Central memory CD8-positive, alpha-beta T cell (primary cell): ENCODE data around the gene PTPRCAP.

ENCODE experiments used
- ATAC-seq: fragments of 150-1000 bp; cut with Tn5 transposase; replicated peaks from 2 replicates; pipeline ENCODE4 v1.10.0; 2022; ENCODE audit warnings: mild to moderate bottlenecking, moderate FRiP score, moderate number of reproducible peaks; ENCODE audit not compliant: poor library complexity, severe bottlenecking; ENCODE audit errors: extremely low read depth
- DNase-seq, 2 donors: peaks; one replicate each; pipeline ENCODE4 v3.0.0; 2021; ENCODE audit warnings: low spot score in 2 of 2
- H3K27ac Mint-ChIP-seq: one replicate; pipeline ENCODE4 v1.8.0; 2022; ENCODE audit warnings: low read depth, mild to moderate bottlenecking, moderate library complexity, mixed read lengths
- H3K27me3 Mint-ChIP-seq: one replicate; pipeline ENCODE4 v1.8.0; 2022; ENCODE audit warnings: mixed read lengths
- H3K36me3 Mint-ChIP-seq: one replicate; pipeline ENCODE4 v1.8.0; 2022; ENCODE audit warnings: mild to moderate bottlenecking, moderate library complexity, mixed read lengths; ENCODE audit not compliant: insufficient read depth
- H3K4me1 Mint-ChIP-seq: one replicate; pipeline ENCODE4 v1.8.0; 2022; ENCODE audit warnings: mixed read lengths
- H3K4me3 Mint-ChIP-seq: one replicate; pipeline ENCODE4 v1.8.0; 2022; ENCODE audit warnings: mild to moderate bottlenecking, moderate library complexity, mixed read lengths
- H3K9me3 Mint-ChIP-seq: one replicate; pipeline ENCODE4 v1.8.0; 2022; ENCODE audit warnings: mixed read lengths

Gene PTPRCAP

GRCh38 chr11:67396587-67397389 lies 40.7 kb downstream of the PTPRCAP start:
- H3K27ac Mint-ChIP-seq, result peak overlapping the region; percentile 84
- ATAC-seq (no peak), DNase-seq (no peak)
- H3K27me3 Mint-ChIP-seq, result no peaks in the 10 kb centered on the region
- H3K4me3 Mint-ChIP-seq, result peak overlapping the region; percentile 57
- peaks cover 48% of the 10 kb centered on the region for H3K4me1 Mint-ChIP-seq
- no peaks in the 10 kb centered on the region for H3K9me3 Mint-ChIP-seq
- H3K36me3 Mint-ChIP-seq, result peaks cover 30% of the 10 kb centered on the region

- peaks cover 33% of the 10 kb centered on the region for H3K36me3 Mint-ChIP-seq
- H3K4me3 Mint-ChIP-seq, result no peak overlapping the region
- DNase-seq (no peak), ATAC-seq (no peak)
- no peaks in the 10 kb centered on the region for H3K27me3 Mint-ChIP-seq
- no peak overlapping the region for H3K27ac Mint-ChIP-seq
- H3K9me3 Mint-ChIP-seq, result no peaks in the 10 kb centered on the region
- H3K4me1 Mint-ChIP-seq, result peaks cover 52% of the 10 kb centered on the region
Observed at GRCh38 chr11:67396259-67396581, 41.3 kb downstream of the PTPRCAP start.

GRCh38 chr11:67395555-67396258 lies 41.8 kb downstream of the PTPRCAP start:
- no peaks in the 10 kb centered on the region for H3K9me3 Mint-ChIP-seq
- H3K36me3 Mint-ChIP-seq, result peaks cover 34% of the 10 kb centered on the region
- H3K4me1 Mint-ChIP-seq, result peaks cover 54% of the 10 kb centered on the region
- H3K27ac Mint-ChIP-seq, result no peak overlapping the region
- ATAC-seq (no peak), DNase-seq (no peak)
- H3K27me3 Mint-ChIP-seq, result no peaks in the 10 kb centered on the region
- H3K4me3 Mint-ChIP-seq, result no peak overlapping the region

DNA sequence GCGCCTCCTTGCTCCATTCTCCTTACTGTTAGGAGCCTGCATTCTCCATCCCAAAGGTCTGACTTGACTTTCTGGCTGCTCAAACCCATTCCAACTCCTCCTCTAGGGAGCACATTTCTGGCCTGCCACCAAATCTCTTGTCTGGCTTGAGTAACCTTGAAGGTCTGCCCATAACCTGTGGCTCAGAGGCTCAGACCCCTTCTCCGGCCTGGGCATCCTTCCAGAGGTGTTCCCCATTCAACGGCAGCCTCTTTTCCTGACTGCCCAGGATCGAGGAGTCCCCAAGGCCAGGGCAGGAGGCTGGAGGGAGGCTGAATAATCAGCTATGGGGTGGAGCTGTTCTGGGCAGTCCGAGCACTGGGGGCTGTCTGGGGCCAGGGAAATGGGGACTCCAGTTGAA lies 43.5 kb downstream of the PTPRCAP start:
- ATAC-seq, result no peak
- Mint-ChIP-seq H3K9me3 (no peaks in the 10 kb centered on the region), H3K4me3 (peak overlapping the region; percentile 85), H3K27me3 (no peaks in the 10 kb centered on the region), H3K27ac (peak overlapping the region; percentile 12), H3K4me1 (peaks cover 60% of the 10 kb centered on the region), H3K36me3 (peaks cover 26% of the 10 kb centered on the region)
- DNase-seq, result no peak

- Mint-ChIP-seq H3K36me3 (peaks cover 22% of the 10 kb centered on the region), H3K4me1 (peaks cover 62% of the 10 kb centered on the region), H3K4me3 (peak overlapping the region; percentile 85), H3K27me3 (no peaks in the 10 kb centered on the region), H3K27ac (peak overlapping the region; percentile 12), H3K9me3 (no peaks in the 10 kb centered on the region)
- no peak for ATAC-seq
- DNase-seq, result no peak
Observed at GRCh38 chr11:67393437-67393836, 44.0 kb downstream of the PTPRCAP start.

GRCh38 chr11:67392183-67392715 lies 45.2 kb downstream of the PTPRCAP start:
- peaks cover 56% of the 10 kb centered on the region for H3K4me1 Mint-ChIP-seq

DNA sequence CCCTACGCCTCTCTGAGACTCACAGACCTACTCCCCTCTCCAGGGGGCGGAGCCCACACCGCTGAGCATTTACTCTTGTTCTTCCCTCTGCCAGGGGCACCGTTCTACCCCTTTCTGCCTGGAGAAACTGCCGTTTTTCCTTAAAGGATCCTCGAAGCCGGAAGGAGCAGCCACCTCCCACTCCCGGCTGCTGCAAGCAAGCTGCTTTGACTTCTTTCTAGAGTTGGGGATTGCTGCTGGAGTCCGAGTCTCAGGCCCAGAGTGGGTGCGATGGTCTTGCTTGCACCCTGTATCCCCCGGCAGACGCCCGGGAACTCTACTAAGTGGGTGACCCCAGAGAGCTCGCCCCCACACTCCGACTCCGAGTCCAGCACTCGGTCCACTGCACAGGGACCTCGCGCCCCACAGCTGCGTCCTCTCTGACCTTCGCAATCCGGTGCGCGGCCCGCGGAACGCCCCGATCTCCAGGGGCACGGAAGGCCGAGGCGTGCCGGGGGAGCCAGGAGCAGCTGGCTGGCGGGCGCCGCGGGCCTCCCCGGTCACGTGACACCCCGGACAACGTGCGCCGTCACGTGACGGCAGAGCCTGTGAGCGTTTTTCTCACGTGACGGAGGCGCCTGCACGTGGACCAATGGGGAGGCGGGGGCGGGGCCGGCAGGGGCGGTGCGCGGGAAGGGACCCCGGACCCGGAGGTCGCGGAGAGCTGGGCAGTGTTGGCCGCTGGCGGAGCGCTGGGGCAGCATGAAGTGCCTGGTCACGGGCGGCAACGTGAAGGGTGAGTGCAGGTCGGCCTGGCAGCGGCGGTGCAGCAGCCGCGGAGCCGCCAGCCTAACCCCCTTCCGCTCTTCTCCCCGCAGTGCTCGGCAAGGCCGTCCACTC lies 45.9 kb downstream of the PTPRCAP start, which contains the start of gene RAD9A:
Gene RAD9A, plus strand, starts transcription at position 683 of the 879 bp plus-strand sequence. Its CDS starts 59 bp downstream, at position 742.
- Mint-ChIP-seq H3K36me3 (peaks cover 11% of the 10 kb centered on the region), H3K4me1 (peaks cover 50% of the 10 kb centered on the region), H3K9me3 (no peaks in the 10 kb centered on the region), H3K27ac (peak within 1 kb of the TSS; percentile 69), H3K4me3 (peak within 1 kb of the TSS; percentile 85), H3K27me3 (no peaks in the 10 kb centered on the region)
- DNase-seq, result peak; percentile 72 to 84
- peak; percentile 80 for ATAC-seq

More at GRCh38 chr11:67392183-67392715, 45.2 kb downstream of the PTPRCAP start:
- Mint-ChIP-seq H3K27me3 (no peaks in the 10 kb centered on the region), H3K27ac (peak overlapping the region; percentile 69), H3K9me3 (no peaks in the 10 kb centered on the region), H3K36me3 (peaks cover 14% of the 10 kb centered on the region), H3K4me3 (peak overlapping the region; percentile 85)
- ATAC-seq (peak; percentile 11), DNase-seq (no peak)

DNA sequence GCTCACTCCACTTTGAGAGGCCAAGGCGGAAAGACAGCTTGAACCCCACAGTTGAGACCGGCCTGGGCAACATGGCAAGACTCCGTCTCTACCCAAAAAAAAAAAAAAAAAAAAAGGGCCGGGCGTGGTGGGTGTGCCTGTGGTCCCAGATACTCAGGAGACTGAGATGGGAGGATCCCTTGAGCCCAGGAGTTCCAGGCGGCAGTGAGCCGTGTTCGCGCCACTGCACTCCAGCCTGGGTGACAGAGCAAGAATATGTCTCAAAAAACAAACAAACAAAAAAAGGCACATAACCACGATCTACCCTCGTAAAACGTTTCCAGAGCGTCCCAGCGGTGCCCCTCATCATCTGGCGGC lies 46.6 kb downstream of the PTPRCAP start:
- ATAC-seq, result no peak
- Mint-ChIP-seq H3K36me3 (peaks cover 9% of the 10 kb centered on the region), H3K27me3 (no peaks in the 10 kb centered on the region), H3K27ac (no peak overlapping the region), H3K4me1 (peaks cover 44% of the 10 kb centered on the region), H3K4me3 (peak overlapping the region; percentile 85), H3K9me3 (no peaks in the 10 kb centered on the region)
- DNase-seq, result no peak

- H3K36me3 Mint-ChIP-seq, result peaks cover 12% of the 10 kb centered on the region
- peak overlapping the region; percentile 69 for H3K4me3 Mint-ChIP-seq
- no peaks in the 10 kb centered on the region for H3K9me3 Mint-ChIP-seq
- H3K27me3 Mint-ChIP-seq, result no peaks in the 10 kb centered on the region
- DNase-seq (no peak), ATAC-seq (no peak)
- H3K4me1 Mint-ChIP-seq, result peaks cover 44% of the 10 kb centered on the region
- H3K27ac Mint-ChIP-seq, result peak overlapping the region; percentile 30
Observed at GRCh38 chr11:67389477-67389876, 48.0 kb downstream of the PTPRCAP start.

GRCh38 chr11:67387518-67387917 lies 50.0 kb downstream of the PTPRCAP start:
- H3K4me3 Mint-ChIP-seq, result no peak overlapping the region
- peaks cover 33% of the 10 kb centered on the region for H3K4me1 Mint-ChIP-seq
- DNase-seq (no peak), ATAC-seq (no peak)
- H3K36me3 Mint-ChIP-seq, result peaks cover 9% of the 10 kb centered on the region
- H3K27me3 Mint-ChIP-seq, result no peaks in the 10 kb centered on the region
- peak overlapping the region; percentile 49 for H3K27ac Mint-ChIP-seq
- no peaks in the 10 kb centered on the region for H3K9me3 Mint-ChIP-seq

GRCh38 chr11:67387069-67387468 lies 50.4 kb downstream of the PTPRCAP start:
- Mint-ChIP-seq H3K9me3 (no peaks in the 10 kb centered on the region), H3K4me3 (no peak overlapping the region), H3K36me3 (peaks cover 11% of the 10 kb centered on the region), H3K27me3 (no peaks in the 10 kb centered on the region), H3K4me1 (peaks cover 33% of the 10 kb centered on the region), H3K27ac (peak overlapping the region; percentile 49)
- DNase-seq (no peak), ATAC-seq (no peak)
